ENCODE results near the gene ARRDC4. TPM values are rescaled to one million over a fixed set of nuclear protein-coding genes. Genes with fewer than 3 reads are reported as not detected.

ARRDC4 gene
- total and polyA plus RNA-seq, 9 of the 15 experiments (the other 6 are each of a cell fraction or from before 2014, with no cell fraction given) = 4.3 to 16.1 (median 14.4) TPM

DNA sequence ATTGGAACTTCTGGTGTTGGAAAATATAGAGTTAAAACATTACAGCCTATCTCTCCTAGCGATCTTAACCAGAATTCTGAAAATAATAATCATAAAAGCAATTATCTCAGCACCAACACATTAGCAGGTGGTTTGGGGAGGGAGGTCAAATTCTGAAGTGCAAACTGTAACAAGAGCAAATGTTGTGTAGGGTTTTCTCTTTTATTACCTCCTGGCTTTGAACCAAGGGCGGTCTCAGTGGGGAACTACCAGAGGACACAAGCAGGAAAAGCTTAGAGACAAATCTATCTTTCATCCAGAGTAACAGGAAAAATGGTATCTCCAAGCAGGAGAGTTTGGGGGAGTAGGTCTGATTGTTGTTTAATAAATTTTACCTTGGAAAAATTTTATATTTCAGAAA lies 5.5 kb upstream of the ARRDC4 start:
- Histone ChIP-seq H3K27ac (ENCODE audit: extremely low read depth, low read depth, low read length) (no peak overlapping the region), H3K79me2 (ENCODE audit: control insufficient read depth, insufficient read depth, low read length) (no peaks in the 10 kb centered on the region), H3K36me3 (ENCODE audit: control insufficient read depth, insufficient read depth, low read length) (no peaks in the 10 kb centered on the region), H3K4me2 (ENCODE audit: insufficient read depth, low read length) (no peak overlapping the region), H3K9me3 (replicated peaks; ENCODE audit: control insufficient read depth, insufficient read depth, low read depth, low read length) (no peaks in the 10 kb centered on the region), H4K20me1 (replicated peaks; ENCODE audit: control insufficient read depth, insufficient read depth, low read length) (no peaks in the 10 kb centered on the region), H3K4me1 (replicated peaks in 1 of 2; ENCODE audit: control insufficient read depth in 2 of 2, insufficient read depth in 2 of 2, low read length in 2 of 2) (no peaks in the 10 kb centered on the region; a peak in 3 of 5 replicates), H2AFZ (ENCODE audit: low read depth, low read length) (no peak overlapping the region), H3K9me1 (ENCODE audit: control insufficient read depth, insufficient read depth, low read length) (no peaks in the 10 kb centered on the region), H3K27me3 (ENCODE audit: control insufficient read depth in 2 of 2, insufficient read depth in 2 of 2, low read length in 2 of 2) (peaks cover 5 to 9% of the 10 kb centered on the region in 2 experiments; a peak in 4 of 5 replicates), H3K4me3 (no peak overlapping the region), H3K9ac (ENCODE audit: insufficient read depth in 1 of 2, low read depth in 2 of 2, low read length in 2 of 2) (no peak overlapping the region)
- DNase-seq (ENCODE audit: extremely low read depth in 1 of 4, low spot score in 3 of 4) (no peak), ATAC-seq (no peak), FAIRE-seq (no peak)
- intact Hi-C loops (cut with micrococcal nuclease) (no loop called here), in situ Hi-C loops (cut with MboI) (no loop called here)
- no TSS peak for BruUV-seq (replicated peaks)
- CTCF ChIA-PET (ENCODE audit: low intra/inter-chr PET ratio) = no interaction called here
- WGBS (ENCODE audit: insufficient coverage, low coverage, missing lambda C conversion rate) = 5% methylated on average over 2 of the region's 2 CpGs
- POLR2A ChIA-PET = no interaction called here
- no peak for TF ChIP-seq MYBL2 (IDR thresholded peaks at IDR 0.05; ENCODE audit: low read depth)
- no peak for TF ChIP-seq MYBL2 (CRISPR knock-in tag; IDR thresholded peaks at IDR 0.05; ENCODE audit: borderline replicate concordance)
- no peak for TF ChIP-seq ARID2 (IDR thresholded peaks at IDR 0.05)
- no peak for TF ChIP-seq GTF2B (IDR thresholded peaks at IDR 0.05; ENCODE audit: extremely low read depth, insufficient read length)
- TF ChIP-seq HNRNPUL1 (IDR thresholded peaks at IDR 0.05; ENCODE audit: low read length) = no peak
- TF ChIP-seq NFRKB (IDR thresholded peaks at IDR 0.05; ENCODE audit: low read depth) = no peak
- TF ChIP-seq ZNF232 (CRISPR knock-in tag; IDR thresholded peaks at IDR 0.05) = no peak
- TF ChIP-seq, protein P1, sequence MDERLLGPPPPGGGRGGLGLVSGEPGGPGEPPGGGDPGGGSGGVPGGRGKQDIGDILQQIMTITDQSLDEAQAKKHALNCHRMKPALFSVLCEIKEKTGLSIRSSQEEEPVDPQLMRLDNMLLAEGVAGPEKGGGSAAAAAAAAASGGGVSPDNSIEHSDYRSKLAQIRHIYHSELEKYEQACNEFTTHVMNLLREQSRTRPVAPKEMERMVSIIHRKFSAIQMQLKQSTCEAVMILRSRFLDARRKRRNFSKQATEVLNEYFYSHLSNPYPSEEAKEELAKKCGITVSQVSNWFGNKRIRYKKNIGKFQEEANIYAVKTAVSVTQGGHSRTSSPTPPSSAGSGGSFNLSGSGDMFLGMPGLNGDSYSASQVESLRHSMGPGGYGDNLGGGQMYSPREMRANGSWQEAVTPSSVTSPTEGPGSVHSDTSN (CRISPR knock-in tag; IDR thresholded peaks at IDR 0.05; ENCODE audit: low read depth) = no peak
- TF ChIP-seq, protein P1 (tag; conservative IDR thresholded peaks at IDR 0.05; ENCODE audit: low read depth) = no peak
- TF ChIP-seq GATA2 (CRISPR knock-in tag; IDR thresholded peaks at IDR 0.05) = no peak
- no peak for TF ChIP-seq ZNF24 (IDR thresholded peaks at IDR 0.05)
- no peak for TF ChIP-seq ZNF76 (CRISPR knock-in tag; IDR thresholded peaks at IDR 0.05; ENCODE audit: borderline replicate concordance)
- TF ChIP-seq, protein P2, sequence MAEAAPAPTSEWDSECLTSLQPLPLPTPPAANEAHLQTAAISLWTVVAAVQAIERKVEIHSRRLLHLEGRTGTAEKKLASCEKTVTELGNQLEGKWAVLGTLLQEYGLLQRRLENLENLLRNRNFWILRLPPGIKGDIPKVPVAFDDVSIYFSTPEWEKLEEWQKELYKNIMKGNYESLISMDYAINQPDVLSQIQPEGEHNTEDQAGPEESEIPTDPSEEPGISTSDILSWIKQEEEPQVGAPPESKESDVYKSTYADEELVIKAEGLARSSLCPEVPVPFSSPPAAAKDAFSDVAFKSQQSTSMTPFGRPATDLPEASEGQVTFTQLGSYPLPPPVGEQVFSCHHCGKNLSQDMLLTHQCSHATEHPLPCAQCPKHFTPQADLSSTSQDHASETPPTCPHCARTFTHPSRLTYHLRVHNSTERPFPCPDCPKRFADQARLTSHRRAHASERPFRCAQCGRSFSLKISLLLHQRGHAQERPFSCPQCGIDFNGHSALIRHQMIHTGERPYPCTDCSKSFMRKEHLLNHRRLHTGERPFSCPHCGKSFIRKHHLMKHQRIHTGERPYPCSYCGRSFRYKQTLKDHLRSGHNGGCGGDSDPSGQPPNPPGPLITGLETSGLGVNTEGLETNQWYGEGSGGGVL (CRISPR knock-in tag; IDR thresholded peaks at IDR 0.05) = no peak
- no peak for TF ChIP-seq NONO (IDR thresholded peaks at IDR 0.05; ENCODE audit: low read depth in 2 of 2, low read length in 1 of 2)
- no peak for TF ChIP-seq GTF2E2 (tag; IDR thresholded peaks at IDR 0.05)
